Stimulated activated CD4-positive, alpha-beta T cell treated with anti-CD3 and anti-CD28 coated beads, Interleukin-2, amount 100 ng/mL, for 24 hours (primary cell): ENCODE results near the gene BLVRB.
"Not testable (repeated sequence)": the region's sequence is repeated elsewhere in the genome, so short reads cannot be mapped to it uniquely, and the experiment has no call there.

Experiments
- DNase-seq, 2 donors: peaks; one replicate each; pipeline ENCODE4 v3.0.0-alpha.2; 2020

The BLVRB gene

DNA sequence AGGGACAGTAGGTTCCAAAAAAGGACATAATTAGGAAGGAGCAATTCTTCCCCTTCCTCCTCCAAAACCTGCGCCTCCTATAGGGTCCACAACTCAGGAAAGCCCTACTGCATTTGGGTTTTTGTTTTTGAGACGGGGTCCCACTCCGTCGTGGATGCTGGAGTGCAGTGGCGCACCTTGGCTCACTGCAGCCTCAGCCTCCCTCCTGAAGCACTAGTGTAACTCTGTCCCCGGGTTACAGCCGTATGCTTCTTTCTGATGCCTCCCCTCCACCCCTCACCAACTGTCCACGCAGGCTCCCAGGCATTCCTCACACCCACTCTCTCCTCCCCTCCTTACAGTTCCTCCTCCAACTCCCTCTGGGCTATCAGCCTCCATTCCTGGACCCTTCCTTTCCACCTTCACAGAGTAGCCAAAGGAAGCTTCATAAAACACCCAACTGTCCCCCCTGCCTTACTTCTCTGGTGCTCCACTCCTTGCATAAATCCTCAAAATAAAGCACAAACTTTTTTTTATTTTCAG, 19.2 kb downstream of the BLVRB start:
- no peak for DNase-seq

DNA sequence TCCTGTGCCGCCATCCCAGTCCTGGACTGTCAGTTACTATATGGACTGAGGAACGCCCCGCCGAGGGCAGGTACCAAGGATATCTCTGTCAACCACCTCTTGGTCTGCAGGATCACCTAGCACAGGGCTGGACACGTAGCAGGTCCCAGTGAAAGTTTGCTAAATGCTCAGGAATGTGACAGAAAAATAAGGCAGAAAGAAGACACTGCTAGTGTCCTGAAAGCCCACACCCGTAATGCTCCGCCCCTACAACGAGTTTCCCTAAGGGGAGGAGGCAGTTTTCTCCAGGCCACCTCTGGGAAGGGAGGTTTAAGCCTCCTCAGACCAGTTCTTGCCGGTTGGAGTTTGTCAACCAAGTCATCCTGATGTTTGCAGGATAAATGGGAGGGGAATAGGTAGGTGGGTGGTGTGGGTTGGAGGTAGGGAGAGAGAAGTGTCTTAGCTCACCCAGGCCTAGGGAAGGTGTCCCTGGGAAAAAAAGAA, 19.7 kb downstream of the BLVRB start:
- DNase-seq = no peak

DNA sequence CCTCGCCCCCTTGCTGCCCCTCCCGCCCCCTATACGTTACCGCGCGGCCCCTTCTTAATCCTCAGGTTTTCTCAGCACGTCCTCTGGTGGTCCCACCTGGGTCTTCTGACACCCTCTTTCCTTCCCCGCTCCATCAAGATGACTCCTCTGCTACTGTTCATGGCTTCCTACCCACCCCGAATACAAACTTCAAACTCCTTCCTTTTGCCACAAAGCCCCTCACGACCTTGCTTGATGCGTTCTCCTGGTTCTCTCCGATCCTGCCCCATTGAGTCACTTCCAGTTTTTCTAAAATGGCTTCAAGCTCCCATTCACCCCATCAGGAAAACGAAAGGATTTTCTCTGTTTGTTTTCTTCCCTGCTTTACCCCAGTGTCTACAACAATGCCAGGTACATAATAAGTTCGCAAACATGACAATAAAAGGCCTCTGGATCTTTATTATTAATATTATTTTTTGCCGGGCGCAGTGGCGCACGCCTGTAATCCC, 20.7 kb downstream of the BLVRB start:
- no peak for DNase-seq

DNA sequence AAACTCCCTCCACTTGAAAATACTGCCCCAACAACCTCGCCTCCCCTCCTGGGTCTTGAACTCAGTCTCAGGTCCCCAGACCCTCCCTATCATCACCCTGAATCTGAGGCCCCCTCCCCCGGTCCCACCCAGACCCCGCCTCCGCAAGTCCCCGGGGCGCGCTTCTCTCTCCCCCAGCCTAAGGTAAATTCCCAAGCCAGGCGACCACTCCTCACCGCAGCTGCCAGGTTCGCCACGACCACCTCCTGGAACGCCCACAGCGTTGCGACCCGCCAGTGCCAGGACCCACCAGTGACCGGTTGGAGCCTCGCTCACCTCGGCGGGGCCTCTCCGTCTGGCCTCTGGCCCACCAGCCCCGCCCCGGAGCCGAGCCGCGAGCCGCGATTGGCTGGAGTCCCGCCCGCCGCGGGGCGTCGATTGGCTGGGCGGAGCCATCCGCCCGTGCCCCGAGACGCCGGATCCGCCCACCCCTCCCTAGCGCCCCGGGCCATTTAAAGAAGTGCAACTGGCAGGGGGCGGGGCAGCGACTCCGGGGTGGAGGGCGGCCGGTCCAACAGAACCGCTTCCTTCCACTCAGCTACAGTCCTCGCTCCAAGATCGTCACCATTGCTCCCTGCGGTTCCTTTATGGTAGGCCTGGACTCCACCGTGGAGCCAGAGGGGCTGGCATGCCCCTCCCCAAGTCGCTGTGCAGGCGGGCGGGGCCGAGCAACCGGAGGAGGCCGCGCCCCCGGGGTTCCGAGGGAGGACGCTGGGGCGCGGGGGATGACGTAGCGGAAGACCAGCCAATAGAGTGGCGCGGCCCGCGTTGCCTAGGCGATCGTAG, 21.3 kb downstream of the BLVRB start, which contains the start of gene SERTAD3:
TSS of gene SERTAD3 (minus strand) at position 336 of the 825 bp plus-strand sequence. CDS start 2,255 bp downstream, outside the sequence.
- DNase-seq = peak; percentile 97 to 98

DNA sequence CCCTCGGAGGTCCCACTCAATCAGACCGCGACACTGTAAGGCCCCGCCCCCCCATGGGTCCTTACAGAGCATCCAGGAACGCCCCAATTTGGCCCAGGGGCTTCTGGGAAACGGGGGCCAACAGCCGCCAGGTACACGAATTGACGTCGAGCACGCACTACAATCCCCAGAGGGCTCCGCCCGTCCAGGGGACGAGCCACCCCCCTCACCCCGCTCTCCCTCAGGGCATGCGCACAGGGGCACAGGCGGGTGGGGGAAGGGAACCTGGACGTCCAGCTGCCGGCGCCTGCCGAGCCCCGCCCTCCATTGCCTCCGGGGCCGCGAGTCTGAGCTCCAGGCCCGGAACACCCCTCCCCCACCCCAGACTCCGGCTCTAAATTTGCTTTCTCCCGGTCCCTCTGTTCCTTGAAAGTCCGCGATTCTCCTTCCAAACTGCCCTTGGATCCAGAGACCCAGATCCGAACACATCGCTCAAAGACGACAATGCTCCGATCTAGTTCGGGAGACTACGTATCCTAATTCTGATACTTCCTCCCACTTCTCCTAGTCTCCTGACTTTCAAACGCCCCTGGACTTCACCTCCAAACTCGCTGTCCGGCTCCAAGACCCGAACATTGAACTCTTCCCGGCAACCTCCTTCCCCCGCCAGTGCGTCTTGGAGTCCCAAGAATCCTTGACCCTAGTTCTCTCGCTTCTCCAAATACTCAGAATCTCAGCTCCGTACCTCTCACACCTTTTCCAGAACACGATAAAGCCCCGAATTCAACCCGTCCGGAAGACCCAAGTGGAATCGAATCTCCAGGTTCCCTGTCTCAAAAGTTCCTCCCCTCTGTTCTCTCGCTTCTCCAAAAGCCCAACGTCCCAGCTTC, 22.2 kb downstream of the BLVRB start:
- peak; percentile 99 for DNase-seq

DNA sequence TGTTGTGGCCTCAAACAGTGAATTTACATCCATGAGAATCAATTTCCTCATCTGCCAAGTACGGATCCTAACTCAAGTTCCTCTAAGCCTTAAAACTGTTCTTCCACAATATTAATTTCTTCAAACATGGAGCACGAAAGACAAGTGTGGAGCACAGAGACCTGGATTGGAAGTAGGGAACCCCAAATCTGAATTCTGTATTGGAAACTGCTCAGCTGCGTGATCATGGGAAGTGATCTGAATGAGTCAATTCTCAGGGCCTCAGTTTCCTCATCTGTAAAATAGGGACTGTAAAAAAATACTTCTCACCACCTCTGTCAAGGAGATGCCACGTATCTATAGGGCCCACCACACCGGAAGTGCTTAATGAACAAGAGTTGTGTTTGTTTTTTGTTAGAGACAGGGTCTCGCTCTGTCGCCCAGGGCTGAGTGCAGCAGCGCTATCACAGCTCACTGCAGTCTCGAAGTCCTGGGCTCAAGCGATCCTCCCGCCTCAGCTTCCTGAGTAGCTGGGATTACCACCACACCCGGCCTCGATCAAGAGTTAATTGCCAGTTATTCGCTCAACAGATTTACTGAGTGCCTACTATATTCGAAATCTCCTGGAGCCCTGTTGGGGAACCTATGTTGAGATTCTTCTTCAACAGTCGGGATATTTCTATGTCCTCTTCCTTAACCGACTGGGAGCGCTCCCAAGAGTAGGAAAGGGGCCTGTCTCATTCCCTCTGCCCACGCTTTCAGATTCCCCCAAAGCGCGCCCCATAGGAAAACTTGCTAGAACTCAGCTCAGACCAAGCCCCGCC, 23.0 kb downstream of the BLVRB start:
- peak in 1 of 2 donors; percentile 28 for DNase-seq

DNA sequence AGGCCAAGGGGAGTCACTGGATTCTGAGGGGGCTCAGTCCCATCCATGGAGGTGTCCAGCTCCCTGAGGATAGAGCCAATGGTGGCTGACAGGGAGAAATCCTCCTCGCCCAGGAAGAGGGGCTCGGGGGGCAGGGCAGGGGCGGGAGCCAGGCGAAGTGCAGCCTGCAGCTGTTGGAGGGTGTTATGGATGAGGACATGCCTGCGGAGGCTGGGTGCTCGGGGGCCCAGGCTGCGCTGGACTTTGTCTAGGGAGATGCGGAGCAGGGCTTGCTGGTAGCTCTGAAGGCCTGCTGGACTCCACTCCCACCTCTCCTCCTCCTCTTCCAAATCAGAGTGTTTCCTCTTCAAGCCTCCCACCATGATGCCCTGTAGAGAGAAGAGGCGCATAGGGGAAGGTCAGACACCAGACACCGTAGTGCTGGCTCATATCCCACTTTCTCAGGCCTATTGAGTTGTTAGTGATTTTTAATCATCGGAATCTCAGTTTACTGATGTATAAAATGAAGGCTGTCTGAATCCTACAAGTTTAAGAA, 23.8 kb downstream of the BLVRB start:
- no peak for DNase-seq

DNA sequence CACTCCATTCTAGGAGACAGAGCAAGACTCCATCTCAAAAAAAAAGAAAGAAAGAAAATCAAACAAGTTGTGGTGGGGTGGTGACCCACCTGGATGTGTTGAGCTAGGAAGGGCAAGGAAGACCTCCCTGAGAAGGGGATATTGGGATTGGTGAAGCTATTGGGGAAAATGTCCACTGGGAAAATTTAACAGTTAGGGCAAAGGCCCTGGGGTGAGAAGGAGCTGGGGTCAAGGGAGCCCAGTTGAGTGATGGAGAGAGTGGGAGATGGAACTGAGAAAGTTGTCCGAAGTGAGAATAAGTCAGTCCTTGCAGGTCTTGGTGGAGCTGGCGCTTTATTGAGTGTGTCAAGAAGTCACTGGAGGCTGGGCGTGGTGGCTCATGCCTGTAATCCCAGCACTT, 27.3 kb downstream of the BLVRB start:
- no peak for DNase-seq

DNA sequence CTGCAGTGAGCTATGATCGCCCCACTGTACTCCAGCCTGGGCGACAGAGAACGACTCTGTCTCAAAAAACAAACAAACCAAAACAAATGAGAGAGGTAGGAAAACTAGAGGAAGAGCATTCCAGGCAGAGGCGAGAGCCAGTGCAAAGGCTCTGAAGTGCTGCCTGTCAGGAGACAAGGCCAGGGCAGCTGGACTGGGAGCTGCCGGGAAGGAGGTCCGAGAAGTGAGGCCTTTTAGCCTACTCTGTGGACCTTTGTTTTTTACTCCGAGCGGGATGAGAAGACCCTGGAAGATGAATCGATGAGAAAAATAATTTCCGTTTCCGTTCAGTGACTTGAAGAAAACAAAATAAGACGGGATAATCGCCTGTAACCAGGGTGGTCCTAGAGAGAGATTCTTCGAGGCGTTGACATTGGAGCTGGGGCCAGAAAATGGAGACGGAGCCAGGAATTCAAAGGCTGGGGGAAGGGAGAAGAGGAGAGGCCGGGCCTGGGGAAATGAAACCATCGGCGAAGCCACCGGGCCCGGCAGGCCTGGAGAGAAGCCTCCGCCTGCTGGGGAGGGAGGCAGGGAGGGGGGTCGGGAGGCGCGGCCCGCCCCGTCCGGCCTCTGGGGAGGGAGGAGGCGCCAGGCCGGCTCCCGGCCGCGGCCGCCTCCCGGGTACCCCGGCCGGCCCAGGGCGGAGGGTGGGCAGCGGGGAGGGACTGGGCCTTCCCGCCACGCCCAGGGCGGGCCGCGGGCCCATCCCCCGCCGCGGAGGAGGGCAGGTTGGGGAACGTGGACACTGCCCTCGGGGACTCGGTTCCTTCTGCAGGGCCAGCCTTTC, 31.9 kb downstream of the BLVRB start:
- DNase-seq = peak; percentile 57 to 60

DNA sequence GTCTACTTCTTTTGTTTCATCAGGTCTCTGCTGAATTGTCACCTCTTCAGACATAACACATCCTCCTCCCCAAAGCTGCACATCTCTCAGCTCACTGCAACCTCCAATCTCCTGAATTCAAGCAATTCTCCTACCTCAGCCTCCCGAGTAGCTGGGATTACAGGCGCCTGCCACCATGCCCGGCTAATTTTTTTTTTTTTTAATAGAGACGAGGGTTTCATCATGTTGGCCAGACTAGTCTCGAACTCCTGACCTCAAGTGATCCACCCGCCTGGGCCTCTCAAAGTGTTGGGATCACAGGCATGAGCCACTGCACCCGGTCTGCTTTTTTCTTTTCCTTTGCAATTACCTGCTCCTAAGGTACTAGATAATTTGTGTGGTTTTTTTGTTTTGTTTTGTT, 32.8 kb downstream of the BLVRB start:
- DNase-seq = not testable (repeated sequence)

DNA sequence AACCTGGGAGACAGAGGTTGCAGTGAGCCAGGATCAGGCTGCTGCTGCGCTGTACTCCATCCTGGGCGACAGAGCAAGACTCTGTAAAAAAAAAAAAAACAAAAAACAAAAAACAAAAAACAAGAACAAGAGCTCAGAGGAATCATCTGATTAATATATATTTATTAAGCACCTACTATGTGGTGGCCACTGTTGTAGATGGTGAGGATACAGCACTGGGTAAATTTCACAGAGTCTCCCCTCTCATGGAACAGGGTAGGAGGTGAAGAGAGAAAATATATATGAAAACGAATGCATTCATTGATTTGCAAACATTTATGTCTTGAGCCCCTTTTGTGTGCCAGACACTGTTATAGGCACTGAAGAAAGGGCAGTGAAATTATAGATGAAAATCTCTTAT, 33.8 kb downstream of the BLVRB start:
- DNase-seq = no peak

DNA sequence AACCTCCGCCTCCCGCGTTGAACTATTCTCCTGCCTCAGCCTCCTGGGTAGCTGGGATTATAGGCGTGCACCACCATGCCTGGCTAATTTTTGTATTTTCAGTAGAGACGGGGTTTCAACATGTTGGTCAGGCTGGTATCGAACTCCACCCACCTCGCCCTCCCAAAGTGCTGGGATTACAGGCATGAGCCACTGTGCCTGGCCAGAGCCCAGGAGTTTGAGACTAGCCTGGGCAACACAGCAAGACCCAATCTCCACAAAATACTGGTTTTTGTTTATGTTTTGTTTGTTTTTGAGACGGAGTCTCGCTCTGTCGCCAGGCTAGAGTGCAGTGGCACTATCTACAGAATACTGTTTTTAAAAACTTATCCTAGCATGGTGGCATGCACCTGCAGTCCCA, 35.3 kb downstream of the BLVRB start:
- not testable (repeated sequence) for DNase-seq

DNA sequence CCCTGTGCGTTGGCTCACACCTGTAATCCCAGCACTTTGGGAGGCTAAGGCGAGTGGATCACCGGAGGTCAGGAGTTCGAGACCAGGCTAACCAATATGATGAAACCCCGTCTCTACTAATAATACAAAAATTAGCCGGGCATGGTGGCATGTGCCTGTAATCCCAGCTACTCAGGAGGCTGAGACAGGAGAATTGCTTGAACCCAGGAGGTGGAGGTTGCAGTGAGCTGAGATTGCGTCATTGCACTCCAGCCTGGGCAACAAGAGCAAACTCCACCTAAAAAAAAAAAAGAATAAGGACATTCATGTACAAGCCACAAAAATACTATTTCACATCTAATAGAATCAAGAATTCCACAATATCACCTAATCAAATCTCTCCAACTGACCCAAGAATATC, 37.3 kb downstream of the BLVRB start:
- not testable (repeated sequence) for DNase-seq

DNA sequence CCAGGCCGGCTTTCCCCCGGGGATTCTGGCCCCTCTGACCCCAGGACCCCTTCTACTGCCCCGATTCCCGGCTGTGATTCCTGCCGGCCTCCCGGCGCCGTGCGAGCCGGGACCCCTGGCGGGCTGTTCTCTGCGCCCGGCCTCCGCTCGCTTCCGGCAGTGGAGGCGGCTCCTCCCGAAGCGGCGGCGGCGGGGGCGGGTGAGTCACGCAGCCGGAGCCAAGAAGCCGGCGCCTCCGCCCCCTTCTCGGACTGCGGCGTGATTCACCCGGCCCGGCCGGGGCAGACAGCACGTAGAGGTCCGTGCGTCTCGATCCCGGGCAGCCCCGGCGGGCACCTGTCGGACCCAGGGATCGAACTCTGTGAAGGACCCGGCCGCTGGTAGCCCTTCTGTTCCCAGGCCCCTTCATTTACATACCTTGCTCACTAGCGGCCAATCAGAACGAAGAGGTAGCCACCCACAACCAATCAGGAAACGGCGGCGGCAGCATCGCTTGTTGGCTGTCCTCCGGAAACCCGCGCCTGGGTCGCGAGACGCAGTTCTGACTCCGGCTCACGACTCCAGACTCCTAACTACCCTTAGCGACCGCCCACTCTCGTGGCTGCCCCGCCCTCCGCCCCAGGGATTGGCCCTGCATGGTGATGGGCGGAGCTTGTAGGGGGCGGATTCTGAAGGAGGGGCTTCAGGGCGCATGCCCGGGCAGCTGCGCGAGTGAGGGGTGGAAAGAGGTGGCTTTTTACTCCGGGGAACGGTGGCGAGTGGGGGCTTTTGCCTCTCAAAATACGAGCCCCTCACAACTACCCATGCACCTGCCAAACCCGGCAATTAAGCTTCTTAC, 39.9 kb downstream of the BLVRB start, which contains the start of gene SERTAD1:
TSS of gene SERTAD1 (minus strand) at position 543 of the 838 bp plus-strand sequence. CDS start 2,446 bp downstream, outside the sequence.
- peak; percentile 100 for DNase-seq

DNA sequence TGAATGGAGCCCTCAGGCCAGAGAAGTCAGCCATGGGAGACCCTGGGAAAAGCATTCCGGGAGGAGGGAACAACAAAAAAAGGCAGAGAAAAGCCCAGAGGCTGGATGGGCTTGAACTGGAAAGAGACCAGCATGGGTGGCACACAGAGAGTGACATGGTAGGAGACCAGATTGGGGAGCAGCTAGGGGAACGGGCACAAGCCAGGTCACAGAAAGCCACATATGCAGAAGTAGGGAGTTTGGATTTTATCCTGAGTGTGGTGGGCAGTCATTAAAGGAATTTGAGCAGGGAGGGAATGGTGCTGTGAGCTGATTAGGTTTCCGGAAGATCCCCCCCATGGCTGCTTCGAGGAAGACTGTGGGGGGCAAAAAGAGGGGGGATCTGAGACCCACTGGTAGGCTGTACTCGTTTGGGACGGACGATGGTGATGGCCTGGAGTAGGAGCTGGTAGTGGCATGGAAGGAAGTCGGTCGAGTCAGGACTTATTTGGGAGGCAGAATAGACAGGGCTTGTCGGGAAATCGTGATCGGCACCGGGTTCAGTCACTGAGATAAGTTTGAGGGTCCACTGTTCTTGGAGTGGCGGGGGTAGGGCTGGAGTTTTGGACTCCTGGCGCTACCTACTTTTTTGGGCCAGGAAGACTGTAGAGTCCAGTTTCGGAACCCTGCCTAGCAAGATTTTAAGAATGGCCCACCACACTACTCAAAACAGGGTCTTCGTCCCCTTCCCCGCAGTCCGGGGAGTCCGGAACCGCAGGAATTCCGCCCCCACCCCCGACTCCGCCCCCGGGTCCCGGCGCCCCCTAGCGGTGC, 40.7 kb downstream of the BLVRB start:
- peak; percentile 19 to 35 for DNase-seq

DNA sequence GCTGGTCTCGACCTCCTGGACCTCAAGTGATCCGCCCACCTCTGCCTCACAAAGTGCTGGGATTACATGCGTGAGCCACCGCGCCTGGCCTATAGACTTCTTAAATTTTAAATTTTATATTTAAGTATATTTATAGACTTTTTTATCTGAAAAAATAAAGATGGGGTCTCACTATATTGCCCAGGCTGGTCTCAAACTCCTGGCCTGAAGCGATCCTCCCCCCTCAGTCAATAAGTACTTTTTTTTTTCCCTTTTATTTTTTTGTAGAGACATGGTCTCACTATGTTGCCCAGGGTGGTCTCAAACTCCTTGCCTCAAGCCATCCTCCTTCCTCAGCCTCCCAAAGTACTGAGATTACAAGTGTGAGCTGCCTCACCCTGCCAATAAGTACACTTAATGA, 41.6 kb downstream of the BLVRB start:
- no peak for DNase-seq

DNA sequence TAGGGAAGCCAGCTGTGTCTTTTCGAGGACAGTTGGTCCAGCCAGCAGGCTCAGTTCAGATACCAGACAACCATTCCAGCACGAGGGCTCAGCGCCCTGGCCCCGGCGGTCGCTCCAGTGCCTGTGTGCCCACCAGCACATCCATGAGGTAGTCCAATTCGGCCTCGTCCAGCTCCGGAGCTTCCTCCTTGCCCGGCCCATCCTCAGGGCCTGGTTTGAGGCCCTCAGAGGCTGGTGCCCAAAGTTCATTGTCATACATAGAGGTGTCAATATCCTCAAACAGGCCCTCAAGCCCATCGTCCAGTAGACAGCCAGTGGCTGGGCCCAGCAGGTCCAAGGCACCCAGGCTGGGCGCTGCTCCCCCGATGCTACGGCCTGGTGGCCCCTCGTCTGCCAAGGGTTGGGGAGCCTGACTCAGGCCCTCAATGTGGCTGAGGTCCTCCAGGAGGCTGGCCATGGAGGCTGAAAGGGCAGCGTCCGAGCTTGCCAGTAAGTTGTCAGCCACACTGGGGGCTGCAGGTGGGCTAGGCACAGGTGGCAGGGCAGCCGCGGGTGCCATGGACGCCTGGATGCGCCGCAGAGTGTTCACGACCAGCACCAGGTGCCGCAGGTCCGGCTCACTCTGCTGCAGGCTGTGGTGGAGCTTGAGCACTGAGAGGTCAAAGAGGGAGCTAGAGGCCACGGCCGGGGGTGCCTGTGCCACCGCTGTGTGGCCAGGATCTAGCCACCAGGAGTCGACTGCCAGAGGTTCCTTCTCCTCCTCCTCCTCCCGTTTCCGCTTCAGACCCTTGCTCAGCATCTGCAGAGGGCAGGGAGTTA, 42.6 kb downstream of the BLVRB start:
- DNase-seq = no peak
